ENCODE results near the gene UNC5A. TPM values are rescaled to one million over a fixed set of nuclear protein-coding genes. Genes with fewer than 3 reads are reported as not detected.

The UNC5A gene
- total RNA-seq, 1 experiment from 2014 or later = 10.1 TPM

DNA sequence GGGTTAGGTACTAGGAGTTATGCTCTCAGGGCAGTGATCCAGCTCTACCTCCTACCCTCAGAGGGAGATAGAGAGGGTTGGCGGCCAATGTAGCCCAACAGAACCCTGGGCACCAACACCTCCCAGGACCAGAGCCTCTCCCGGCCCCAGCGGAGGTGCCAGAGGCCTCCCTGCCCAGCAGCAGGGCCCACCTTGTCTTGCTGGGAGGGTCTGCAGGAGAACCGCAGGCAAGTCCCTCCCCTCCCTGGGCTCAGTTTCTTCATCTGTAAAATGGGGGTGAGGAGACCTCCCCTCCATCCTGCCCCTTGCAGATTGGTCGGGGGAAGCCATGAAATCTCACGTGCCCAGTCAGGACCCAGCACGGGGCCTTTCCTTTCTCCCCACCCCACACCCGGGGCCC, 54.4 kb downstream of the UNC5A start:
- ChIA-PET RAD21 (ENCODE audit: low non-redundant PET in 1 of 2, low total read pairs in 2 of 2, uncharacterized antibody in 2 of 2, unreplicated experiment in 2 of 2) (no interaction called here), POLR2A (no interaction called here), CTCF (no interaction called here)
- no peaks in the 10 kb centered on the region for H3K79me2 ChIP-seq (ENCODE audit: insufficient read depth, low read length)
- intact Hi-C loops (cut with micrococcal nuclease) = no loop called here
- no peaks in the 10 kb centered on the region for H4K20me1 ChIP-seq (ENCODE audit: insufficient read depth)
- BruUV-seq (replicated peaks) = no TSS peak
- H3K27me3 ChIP-seq (ENCODE audit: insufficient read depth, low read length) = no peaks in the 10 kb centered on the region
- no peak overlapping the region for H3K9ac ChIP-seq (ENCODE audit: low read length)
- H3K4me2 ChIP-seq (ENCODE audit: low read length) = no peak overlapping the region
- DNase-seq (ENCODE audit: low read depth, low spot score) (no peak), ATAC-seq (no peak)
- H2AFZ ChIP-seq (ENCODE audit: low read depth, low read length, poor library complexity, severe bottlenecking) = no peak overlapping the region
- H3K36me3 ChIP-seq (ENCODE audit: control insufficient read depth in 1 of 2, insufficient read depth in 2 of 2, low read length in 2 of 2) = no peaks in the 10 kb centered on the region
- no peak overlapping the region for H3K27ac ChIP-seq (ENCODE audit: low read depth, low read length)
- TF ChIP-seq POLR2AphosphoS5 (IDR thresholded peaks at IDR 0.05; ENCODE audit: low read depth, low read length) (no peak), CBX3 (IDR thresholded peaks at IDR 0.05; ENCODE audit: low read depth) (no peak), RAD21 (IDR thresholded peaks at IDR 0.05; ENCODE audit: low read depth) (no peak), EGR1 (IDR thresholded peaks at IDR 0.05; ENCODE audit: low read depth) (no peak), YY1 (IDR thresholded peaks at IDR 0.05; ENCODE audit: extremely low read depth, insufficient replicate concordance, low read depth, low read length) (no peak), EZH2phosphoT487 (IDR thresholded peaks at IDR 0.05; ENCODE audit: borderline replicate concordance) (no peak), ELF1 (IDR thresholded peaks at IDR 0.05; ENCODE audit: borderline replicate concordance, low read depth) (no peak), ZNF274 (IDR thresholded peaks at IDR 0.05; ENCODE audit: low read depth, low read length) (no peak), POLR2A (IDR thresholded peaks at IDR 0.05; ENCODE audit: borderline replicate concordance, extremely low read depth, insufficient read depth, insufficient read length) (no peak), CEBPB (IDR thresholded peaks at IDR 0.05; ENCODE audit: low read depth) (no peak), SRF (IDR thresholded peaks at IDR 0.05; ENCODE audit: low read depth) (no peak), FOSL1 (IDR thresholded peaks at IDR 0.05; ENCODE audit: low read depth) (no peak), SIN3A (IDR thresholded peaks at IDR 0.05; ENCODE audit: low read depth) (no peak), TCF7L2 (IDR thresholded peaks at IDR 0.05; ENCODE audit: borderline replicate concordance, extremely low read depth, insufficient read depth, insufficient read length) (no peak), SP1 (IDR thresholded peaks at IDR 0.05; ENCODE audit: low read depth) (no peak), ATF3 (IDR thresholded peaks at IDR 0.05) (no peak), ZFX (IDR thresholded peaks at IDR 0.05) (no peak), EZH2 (IDR thresholded peaks at IDR 0.05) (no peak)
- TF ChIP-seq, protein P1, sequence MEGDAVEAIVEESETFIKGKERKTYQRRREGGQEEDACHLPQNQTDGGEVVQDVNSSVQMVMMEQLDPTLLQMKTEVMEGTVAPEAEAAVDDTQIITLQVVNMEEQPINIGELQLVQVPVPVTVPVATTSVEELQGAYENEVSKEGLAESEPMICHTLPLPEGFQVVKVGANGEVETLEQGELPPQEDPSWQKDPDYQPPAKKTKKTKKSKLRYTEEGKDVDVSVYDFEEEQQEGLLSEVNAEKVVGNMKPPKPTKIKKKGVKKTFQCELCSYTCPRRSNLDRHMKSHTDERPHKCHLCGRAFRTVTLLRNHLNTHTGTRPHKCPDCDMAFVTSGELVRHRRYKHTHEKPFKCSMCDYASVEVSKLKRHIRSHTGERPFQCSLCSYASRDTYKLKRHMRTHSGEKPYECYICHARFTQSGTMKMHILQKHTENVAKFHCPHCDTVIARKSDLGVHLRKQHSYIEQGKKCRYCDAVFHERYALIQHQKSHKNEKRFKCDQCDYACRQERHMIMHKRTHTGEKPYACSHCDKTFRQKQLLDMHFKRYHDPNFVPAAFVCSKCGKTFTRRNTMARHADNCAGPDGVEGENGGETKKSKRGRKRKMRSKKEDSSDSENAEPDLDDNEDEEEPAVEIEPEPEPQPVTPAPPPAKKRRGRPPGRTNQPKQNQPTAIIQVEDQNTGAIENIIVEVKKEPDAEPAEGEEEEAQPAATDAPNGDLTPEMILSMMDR (IDR thresholded peaks at IDR 0.05 in 2 of 3, conservative IDR thresholded peaks at IDR 0.05 in 1 of 3; ENCODE audit: borderline replicate concordance in 1 of 3, insufficient read depth in 1 of 3, low read depth in 2 of 3, low read length in 2 of 3) = no peak
- TF ChIP-seq, protein P2, sequence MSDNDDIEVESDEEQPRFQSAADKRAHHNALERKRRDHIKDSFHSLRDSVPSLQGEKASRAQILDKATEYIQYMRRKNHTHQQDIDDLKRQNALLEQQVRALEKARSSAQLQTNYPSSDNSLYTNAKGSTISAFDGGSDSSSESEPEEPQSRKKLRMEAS (IDR thresholded peaks at IDR 0.05) = no peak
- H3K9me2 ChIP-seq (ENCODE audit: insufficient read depth) = no peaks in the 10 kb centered on the region
- no peaks in the 10 kb centered on the region for H3K9me3 ChIP-seq (ENCODE audit: control insufficient read depth in 1 of 2, insufficient read depth in 1 of 2, low read depth in 1 of 2, low read length in 2 of 2)
- H3K4me1 ChIP-seq (ENCODE audit: control insufficient read depth in 1 of 2, insufficient read depth in 2 of 2, low read length in 2 of 2) = no peaks in the 10 kb centered on the region
- H3K4me3 ChIP-seq (replicated peaks in 1 of 2; ENCODE audit: low read depth in 1 of 2, low read length in 2 of 2) = no peak overlapping the region
